ENCODE results near the gene TK2.

The TK2 gene

GRCh38 chr16:66544016-66544757 is 5.7 kb downstream of the TK2 start:
- DNase-seq: peak; percentile 28 to 69 (median 58)

- DNase-seq: no peak
These were observed 6.4 kb downstream of the TK2 start for GRCh38 chr16:66543541-66543940.

- DNase-seq: no peak
These were observed 7.5 kb downstream of the TK2 start for GRCh38 chr16:66542396-66542795.

- no peak for DNase-seq
These were observed 8.2 kb downstream of the TK2 start for GRCh38 chr16:66541388-66542355.

GRCh38 chr16:66539623-66540469 is 10.1 kb downstream of the TK2 start:
- no peak for DNase-seq

GRCh38 chr16:66538910-66539309 is 11.0 kb downstream of the TK2 start:
- no peak for DNase-seq

GRCh38 chr16:66537236-66537635 is 12.7 kb downstream of the TK2 start:
- DNase-seq: no peak

- no peak for DNase-seq
These were observed 13.4 kb downstream of the TK2 start for GRCh38 chr16:66536525-66536924.

- no peak for DNase-seq
These were observed 15.5 kb downstream of the TK2 start for GRCh38 chr16:66534376-66534799.

GRCh38 chr16:66529475-66529874 is 20.4 kb downstream of the TK2 start:
- DNase-seq: no peak

GRCh38 chr16:66528294-66528693 is 21.6 kb downstream of the TK2 start:
- no peak for DNase-seq

GRCh38 chr16:66525396-66526180 is 24.3 kb downstream of the TK2 start:
- peak; percentile 77 to 89 (median 82) for DNase-seq

- DNase-seq: peak; percentile 82 to 96 (median 90)
These were observed 25.2 kb downstream of the TK2 start for GRCh38 chr16:66524601-66525164.

- peak in 2 of 4 experiments; percentile 32 to 33 for DNase-seq
These were observed 26.0 kb downstream of the TK2 start for GRCh38 chr16:66523861-66524354.

- peak in 1 of 4 experiments; percentile 33 for DNase-seq
These were observed 26.9 kb downstream of the TK2 start for GRCh38 chr16:66522816-66523590.

GRCh38 chr16:66521951-66522771 is 27.8 kb downstream of the TK2 start:
- peak; percentile 84 to 93 (median 90) for DNase-seq

GRCh38 chr16:66521252-66521713 is 28.6 kb downstream of the TK2 start:
- peak; percentile 70 to 87 (median 83) for DNase-seq

GRCh38 chr16:66520406-66521170 is 29.3 kb downstream of the TK2 start:
- peak; percentile 92 to 97 (median 96) for DNase-seq

Measured in suppressor macrophage (primary cell).